ENCODE measurements around the gene LEAP2. TPM values are rescaled to one million over a fixed set of nuclear protein-coding genes. Genes with fewer than 3 reads are reported as not detected.
"Not testable (repeated sequence)": the region's sequence is repeated elsewhere in the genome, so short reads cannot be mapped to it uniquely, and the experiment has no call there.

The LEAP2 gene
- total RNA-seq, 1 donor from 2014 or later: 0.25 TPM

DNA sequence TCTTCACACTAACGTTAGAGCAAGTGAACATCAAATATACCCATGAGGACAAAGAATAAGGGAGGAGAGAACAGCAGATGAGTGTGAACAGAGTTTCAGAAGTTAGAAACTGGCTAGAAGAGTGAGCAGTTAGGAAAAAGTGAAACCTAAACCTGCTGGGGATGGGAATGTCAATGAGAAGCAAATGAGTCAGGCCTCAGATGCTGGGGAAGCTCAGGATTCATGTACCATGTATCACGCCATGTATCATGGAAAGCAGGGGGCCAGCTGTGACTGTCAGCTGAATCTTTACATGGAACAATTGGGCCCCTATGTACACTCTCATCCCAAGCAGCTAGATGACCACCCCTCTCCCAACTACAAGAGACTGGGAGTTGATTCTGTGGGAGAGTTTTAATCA lies 23.4 kb upstream of the LEAP2 start:
- no peak overlapping the region for H3K4me3 ChIP-seq (ENCODE audit: low read depth, low read length)
- TF ChIP-seq CTCF (IDR thresholded peaks at IDR 0.05; ENCODE audit: insufficient read depth, low read length, poor library complexity, severe bottlenecking): no peak
- H3K36me3 ChIP-seq (ENCODE audit: control insufficient read depth, insufficient read depth, low read length): no peaks in the 10 kb centered on the region
- no peak for DNase-seq (ENCODE audit: low read depth)
- no peaks in the 10 kb centered on the region for H3K27me3 ChIP-seq (ENCODE audit: control insufficient read depth, insufficient read depth, low read length)

DNA sequence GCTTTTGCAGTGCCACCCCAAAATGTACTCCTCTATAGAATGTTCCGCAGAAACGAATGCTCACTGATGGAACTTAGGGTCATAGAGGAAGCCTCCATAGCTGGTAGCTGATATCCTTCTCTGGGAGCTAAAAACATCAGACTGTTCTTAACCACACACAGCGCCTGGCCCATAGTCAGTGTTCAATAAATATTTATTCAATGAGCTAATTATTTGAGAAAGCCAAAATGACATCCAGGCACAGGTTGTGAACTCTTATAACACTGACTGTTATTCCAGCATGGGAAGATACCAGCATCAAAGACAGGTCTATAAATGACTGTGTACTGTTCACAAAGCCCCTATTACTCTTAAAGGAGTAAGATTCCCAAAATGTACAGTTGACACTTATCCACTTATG lies 20.1 kb upstream of the LEAP2 start:
- Histone ChIP-seq H3K36me3 (ENCODE audit: control insufficient read depth, insufficient read depth, low read length) (no peaks in the 10 kb centered on the region), H3K4me3 (ENCODE audit: low read depth, low read length) (no peak overlapping the region), H3K27me3 (ENCODE audit: control insufficient read depth, insufficient read depth, low read length) (no peaks in the 10 kb centered on the region)
- TF ChIP-seq CTCF (IDR thresholded peaks at IDR 0.05; ENCODE audit: insufficient read depth, low read length, poor library complexity, severe bottlenecking): no peak
- no peak for DNase-seq (ENCODE audit: low read depth)

DNA sequence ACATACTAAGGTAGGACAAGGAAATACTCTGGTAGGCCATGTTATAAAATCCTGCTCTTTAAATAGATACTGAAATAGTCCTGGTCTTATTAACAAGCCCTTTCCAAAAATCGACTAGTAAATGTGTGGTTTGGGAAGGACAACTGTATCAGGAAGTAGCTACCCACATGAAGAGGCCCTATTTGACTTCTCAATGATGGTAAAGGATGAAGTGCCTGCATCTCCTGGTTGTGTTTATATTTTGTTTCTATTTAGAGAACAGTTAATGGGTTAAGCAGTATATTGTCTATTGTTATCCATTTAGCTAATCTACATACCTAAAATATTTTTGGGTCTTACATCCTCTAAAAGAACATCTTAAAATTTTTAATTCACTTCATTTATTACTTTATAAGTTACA lies 19.7 kb upstream of the LEAP2 start:
- H3K4me3 ChIP-seq (ENCODE audit: low read depth, low read length): no peak overlapping the region
- no peak for DNase-seq (ENCODE audit: low read depth)
- no peaks in the 10 kb centered on the region for H3K27me3 ChIP-seq (ENCODE audit: control insufficient read depth, insufficient read depth, low read length)
- no peaks in the 10 kb centered on the region for H3K36me3 ChIP-seq (ENCODE audit: control insufficient read depth, insufficient read depth, low read length)
- TF ChIP-seq CTCF (IDR thresholded peaks at IDR 0.05; ENCODE audit: insufficient read depth, low read length, poor library complexity, severe bottlenecking): no peak

- Histone ChIP-seq H3K27me3 (ENCODE audit: control insufficient read depth, insufficient read depth, low read length) (no peaks in the 10 kb centered on the region), H3K4me3 (ENCODE audit: low read depth, low read length) (no peak overlapping the region), H3K36me3 (ENCODE audit: control insufficient read depth, insufficient read depth, low read length) (no peaks in the 10 kb centered on the region)
- no peak for TF ChIP-seq CTCF (IDR thresholded peaks at IDR 0.05; ENCODE audit: insufficient read depth, low read length, poor library complexity, severe bottlenecking)
- no peak for DNase-seq (ENCODE audit: low read depth)
These were observed 19.2 kb upstream of the LEAP2 start for GRCh38 chr5:132854301-132854700.

GRCh38 chr5:132854992-132855391 lies 18.5 kb upstream of the LEAP2 start:
- not testable (repeated sequence) for H3K4me3 ChIP-seq (ENCODE audit: low read depth, low read length); DNase-seq (ENCODE audit: low read depth); H3K36me3 ChIP-seq (ENCODE audit: control insufficient read depth, insufficient read depth, low read length)

DNA sequence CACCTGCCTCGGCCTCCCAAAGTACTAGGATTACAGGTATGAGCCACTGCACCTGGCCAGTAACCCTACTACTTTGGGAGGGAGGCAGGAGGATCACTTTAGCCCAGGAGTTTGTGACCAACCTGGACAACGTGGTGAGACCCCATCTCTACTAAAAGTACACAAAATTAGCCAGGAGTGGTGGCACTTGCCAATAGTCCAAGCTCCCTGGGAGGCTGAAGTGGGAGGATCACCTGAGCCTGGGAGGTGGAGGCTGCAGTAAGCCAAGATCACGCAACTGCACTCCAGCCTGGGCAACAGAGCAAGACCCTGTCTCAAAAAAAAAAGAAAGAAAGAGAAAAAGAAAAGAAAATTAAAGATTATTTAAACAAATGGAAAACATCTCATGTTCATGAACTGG lies 17.5 kb upstream of the LEAP2 start:
- no peak for DNase-seq (ENCODE audit: low read depth)
- Histone ChIP-seq H3K4me3 (ENCODE audit: low read depth, low read length) (no peak overlapping the region), H3K27me3 (ENCODE audit: control insufficient read depth, insufficient read depth, low read length) (no peaks in the 10 kb centered on the region), H3K36me3 (ENCODE audit: control insufficient read depth, insufficient read depth, low read length) (no peaks in the 10 kb centered on the region)
- TF ChIP-seq CTCF (IDR thresholded peaks at IDR 0.05; ENCODE audit: insufficient read depth, low read length, poor library complexity, severe bottlenecking): no peak

More at GRCh38 chr5:132854992-132855391, 18.5 kb upstream of the LEAP2 start:
- not testable (repeated sequence) for H3K27me3 ChIP-seq (ENCODE audit: control insufficient read depth, insufficient read depth, low read length)
